Activated CD4-positive, alpha-beta T cell treated with anti-CD3 and anti-CD28 coated beads for 1 hour (primary cell): Measurements from ENCODE around the gene TDRD6.
"Not testable (repeated sequence)": the region's sequence is repeated elsewhere in the genome, so short reads cannot be mapped to it uniquely, and the experiment has no call there.

ENCODE experiments used
- DNase-seq: peaks from one replicate; pipeline ENCODE4 v3.0.0-alpha.2; 2020

TDRD6 gene, protein sequence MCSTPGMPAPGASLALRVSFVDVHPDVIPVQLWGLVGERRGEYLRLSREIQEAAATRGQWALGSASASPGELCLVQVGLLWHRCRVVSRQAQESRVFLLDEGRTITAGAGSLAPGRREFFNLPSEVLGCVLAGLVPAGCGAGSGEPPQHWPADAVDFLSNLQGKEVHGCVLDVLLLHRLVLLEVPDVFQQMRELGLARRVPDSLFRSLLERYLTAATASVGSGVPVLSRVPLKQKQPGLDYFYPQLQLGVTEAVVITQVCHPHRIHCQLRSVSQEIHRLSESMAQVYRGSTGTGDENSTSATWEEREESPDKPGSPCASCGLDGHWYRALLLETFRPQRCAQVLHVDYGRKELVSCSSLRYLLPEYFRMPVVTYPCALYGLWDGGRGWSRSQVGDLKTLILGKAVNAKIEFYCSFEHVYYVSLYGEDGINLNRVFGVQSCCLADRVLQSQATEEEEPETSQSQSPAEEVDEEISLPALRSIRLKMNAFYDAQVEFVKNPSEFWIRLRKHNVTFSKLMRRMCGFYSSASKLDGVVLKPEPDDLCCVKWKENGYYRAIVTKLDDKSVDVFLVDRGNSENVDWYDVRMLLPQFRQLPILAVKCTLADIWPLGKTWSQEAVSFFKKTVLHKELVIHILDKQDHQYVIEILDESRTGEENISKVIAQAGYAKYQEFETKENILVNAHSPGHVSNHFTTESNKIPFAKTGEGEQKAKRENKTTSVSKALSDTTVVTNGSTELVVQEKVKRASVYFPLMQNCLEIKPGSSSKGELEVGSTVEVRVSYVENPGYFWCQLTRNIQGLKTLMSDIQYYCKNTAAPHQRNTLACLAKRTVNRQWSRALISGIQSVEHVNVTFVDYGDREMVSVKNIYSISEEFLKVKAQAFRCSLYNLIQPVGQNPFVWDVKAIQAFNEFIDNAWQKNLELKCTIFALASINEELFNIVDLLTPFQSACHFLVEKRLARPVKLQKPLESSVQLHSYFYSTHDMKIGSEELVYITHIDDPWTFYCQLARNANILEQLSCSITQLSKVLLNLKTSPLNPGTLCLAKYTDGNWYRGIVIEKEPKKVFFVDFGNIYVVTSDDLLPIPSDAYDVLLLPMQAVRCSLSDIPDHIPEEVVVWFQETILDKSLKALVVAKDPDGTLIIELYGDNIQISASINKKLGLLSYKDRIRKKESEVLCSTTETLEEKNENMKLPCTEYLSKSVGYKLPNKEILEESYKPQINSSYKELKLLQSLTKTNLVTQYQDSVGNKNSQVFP (N-terminal part only)

GRCh38 chr6:46687619-46688097, at the start of gene TDRD6:
TDRD6 (plus strand) TSS chr6:46687885; CDS start chr6:46688129, 244 bp downstream.
- no peak for DNase-seq

DNA sequence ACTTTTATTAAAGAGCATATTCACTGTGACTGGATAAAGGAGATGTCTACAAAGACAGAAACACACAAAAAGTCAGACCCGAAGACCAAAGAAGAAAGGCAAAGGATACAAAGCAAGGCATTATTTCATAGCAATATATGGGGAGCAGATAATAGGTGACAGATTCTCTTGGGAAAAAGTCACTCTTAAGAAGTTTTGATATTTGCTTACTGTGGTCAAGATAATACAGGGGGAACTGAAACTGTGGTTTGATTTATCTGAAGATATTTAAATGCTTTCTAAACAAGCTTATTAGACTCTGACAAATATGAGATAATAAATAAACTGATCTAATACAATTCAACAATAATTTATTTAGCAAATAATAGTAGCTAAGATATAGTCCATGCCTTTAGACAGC, 49.8 kb upstream of the TDRD6 start:
- no peak for DNase-seq

DNA sequence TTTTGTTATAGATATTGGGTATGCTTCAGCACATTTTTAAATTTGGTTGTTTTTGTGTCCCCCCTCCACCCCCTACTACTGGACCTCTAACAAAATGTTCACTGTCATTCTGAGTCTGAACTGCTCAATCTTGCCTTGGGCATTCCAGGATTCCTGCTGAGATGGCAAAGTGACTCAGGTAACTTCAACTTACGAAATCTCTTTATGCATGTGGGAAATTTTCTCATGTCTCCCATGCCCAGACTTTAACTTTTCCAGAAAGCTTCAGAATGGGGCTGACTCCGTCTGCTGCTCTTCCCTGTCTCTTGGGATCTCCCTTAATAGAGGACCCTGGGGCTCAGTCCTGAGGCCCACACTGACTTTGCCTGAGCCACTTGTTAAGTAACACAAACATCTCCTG, 49.0 kb upstream of the TDRD6 start:
- DNase-seq, result no peak

- no peak for DNase-seq
These were observed 44.5 kb upstream of the TDRD6 start for GRCh38 chr6:46642928-46643751.

DNA sequence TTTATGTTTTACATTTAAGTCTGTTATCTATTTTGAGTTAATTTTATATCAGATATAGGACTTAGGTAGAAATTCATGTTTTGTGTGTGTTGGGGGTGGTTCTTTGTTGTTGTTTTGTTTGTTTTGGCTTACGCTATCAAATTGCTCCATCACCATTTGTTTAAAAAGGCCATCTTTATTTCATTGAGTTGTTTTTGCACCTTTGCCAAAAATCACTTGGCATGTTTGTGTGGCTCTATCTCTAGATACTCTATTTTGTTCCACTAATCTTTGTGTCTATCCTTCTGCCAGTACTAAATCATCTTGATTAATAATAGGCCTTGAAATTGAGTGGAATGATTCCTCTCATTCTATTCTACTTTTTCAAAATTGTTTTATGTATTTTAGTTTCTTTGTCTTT, 42.4 kb upstream of the TDRD6 start:
- no peak for DNase-seq

GRCh38 chr6:46648108-46648507, 39.6 kb upstream of the TDRD6 start:
- DNase-seq, result not testable (repeated sequence)

DNA sequence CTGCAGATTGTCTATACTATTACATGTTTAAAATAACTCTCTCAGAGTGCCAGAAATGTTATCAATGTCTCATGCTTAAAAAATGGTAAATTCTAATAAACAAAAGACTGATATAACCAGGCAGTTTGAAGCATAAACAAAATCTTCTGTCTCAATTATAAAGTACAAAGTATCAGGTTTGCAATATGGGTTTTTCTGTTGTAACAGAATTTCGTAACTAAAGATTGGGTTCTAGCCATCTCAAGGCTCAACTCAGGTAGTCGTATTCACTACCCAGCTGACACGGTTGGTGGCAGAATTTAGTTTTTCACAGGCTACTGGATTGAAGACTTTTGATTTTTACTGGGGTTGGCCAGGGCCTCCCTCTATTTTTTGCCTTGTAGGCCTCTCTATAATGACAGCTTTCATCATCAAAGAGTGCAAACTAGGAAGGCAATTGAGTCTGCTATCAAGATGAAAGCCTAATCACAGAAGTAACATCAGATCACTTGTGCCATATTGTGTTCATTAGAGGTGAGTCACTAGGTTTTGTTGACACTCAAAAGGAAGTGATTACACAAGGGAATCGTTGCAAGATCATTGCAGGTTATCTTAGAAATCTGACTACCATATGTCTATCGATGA, 38.7 kb upstream of the TDRD6 start:
- no peak for DNase-seq

DNA sequence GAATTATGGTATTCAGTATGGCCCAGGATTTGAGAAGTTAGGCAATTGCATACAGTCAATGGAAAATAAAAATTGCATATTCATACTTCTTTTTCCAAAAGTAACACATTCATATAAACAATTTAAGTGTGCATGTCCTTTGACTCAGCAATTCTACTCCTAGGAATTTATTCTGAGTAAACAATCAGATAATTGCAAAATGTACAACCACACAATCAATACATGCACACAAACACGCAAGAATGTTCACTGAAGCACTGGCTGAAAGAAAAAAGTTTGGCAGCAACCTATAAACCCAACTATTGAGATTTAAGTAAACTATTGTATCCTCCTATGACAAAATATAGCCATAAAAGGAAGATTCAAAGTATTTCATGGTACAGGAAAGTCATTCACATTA, 36.7 kb upstream of the TDRD6 start:
- no peak for DNase-seq

- no peak for DNase-seq
These were observed 35.9 kb upstream of the TDRD6 start for GRCh38 chr6:46651816-46652215.

DNA sequence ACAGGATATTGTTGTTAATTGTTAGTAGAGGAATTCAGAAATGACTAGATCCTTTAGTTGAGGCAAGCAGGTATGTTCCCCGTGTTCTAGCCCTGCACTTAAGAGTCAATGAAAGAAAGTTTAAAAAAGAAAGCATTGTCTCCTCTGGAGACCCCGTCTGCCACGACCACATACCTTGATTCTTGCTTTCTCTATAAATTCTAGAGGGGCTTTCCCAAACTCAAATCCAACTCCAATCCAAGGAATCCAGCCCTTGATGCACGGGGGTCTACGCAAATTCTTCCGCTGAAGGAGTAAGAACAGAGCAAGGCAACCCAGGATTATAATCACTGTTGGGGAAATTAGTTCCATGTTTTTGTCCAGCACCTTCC, 35.5 kb upstream of the TDRD6 start:
- DNase-seq, result no peak

DNA sequence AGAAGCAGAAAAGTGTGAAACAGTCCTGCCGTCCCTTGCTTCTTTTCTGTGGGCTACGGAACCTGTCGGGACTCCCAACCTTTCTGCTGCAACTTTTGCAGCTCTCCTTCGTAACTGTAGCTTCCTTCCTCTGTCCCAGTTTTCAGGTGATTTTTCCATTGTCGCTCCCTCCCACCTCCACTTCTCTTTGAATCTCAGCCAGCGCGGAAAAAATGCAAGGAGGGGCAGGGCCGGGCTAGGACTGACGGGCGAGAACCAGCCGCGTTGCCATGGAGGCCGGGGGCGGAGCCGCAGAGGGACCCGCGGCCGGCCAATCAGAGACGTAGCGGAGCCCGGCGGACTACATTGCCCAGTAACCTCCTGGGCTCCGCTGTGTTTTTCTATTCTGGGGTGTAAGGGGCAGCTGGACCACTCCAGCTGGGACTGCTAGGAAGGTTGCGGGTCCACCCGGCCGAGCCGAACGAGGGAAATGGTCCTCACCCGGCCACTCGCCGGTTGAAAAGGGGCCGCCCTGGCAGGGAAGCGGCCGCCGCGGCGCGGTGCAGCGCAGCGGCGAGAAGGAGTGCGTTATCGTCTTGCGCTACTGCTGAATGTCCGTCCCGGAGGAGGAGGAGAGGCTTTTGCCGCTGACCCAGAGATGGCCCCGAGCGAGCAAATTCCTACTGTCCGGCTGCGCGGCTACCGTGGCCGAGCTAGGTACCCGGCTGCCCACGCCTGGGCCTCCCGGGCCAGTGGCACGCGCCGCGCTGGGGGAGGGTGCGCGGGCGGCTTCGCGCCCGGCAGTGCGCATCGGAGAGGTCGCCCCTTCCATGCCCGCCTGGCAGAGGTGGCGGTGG, 34.9 kb upstream of the TDRD6 start, which contains the start of the genes CYP39A1 and SLC25A27:
Gene CYP39A1 (minus strand): TSS at position 216 of the 836 bp plus-strand sequence. CDS start 236 bp downstream, outside the sequence.
Gene SLC25A27 (plus strand): TSS at position 373 of the 836 bp plus-strand sequence. CDS start 218 bp downstream, at position 591.
- peak; percentile 69 for DNase-seq

- DNase-seq, result no peak
These were observed 34.1 kb upstream of the TDRD6 start for GRCh38 chr6:46653439-46654195.

GRCh38 chr6:46655803-46656202, 31.9 kb upstream of the TDRD6 start:
- DNase-seq, result no peak

GRCh38 chr6:46657642-46658041, 30.0 kb upstream of the TDRD6 start:
- no peak for DNase-seq

DNA sequence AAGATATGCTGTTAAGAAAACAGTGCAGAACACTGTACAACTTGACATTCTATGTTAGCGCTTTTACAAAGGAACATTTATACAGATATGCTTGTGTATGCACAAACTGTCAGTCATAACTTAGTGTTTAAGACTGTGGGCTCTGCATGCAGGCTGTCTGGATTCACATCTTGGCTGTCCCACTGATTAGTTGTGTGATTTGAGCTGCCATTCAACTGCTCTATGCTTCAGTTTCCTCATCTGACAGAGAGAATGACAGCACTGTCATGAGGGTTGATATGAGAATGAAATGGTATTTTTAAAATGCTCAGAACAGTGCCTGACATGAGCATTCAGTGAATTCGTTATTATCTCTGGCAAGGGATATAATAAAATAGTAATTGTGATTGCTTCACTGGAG, 26.2 kb upstream of the TDRD6 start:
- DNase-seq, result no peak

- DNase-seq, result no peak
These were observed 20.3 kb upstream of the TDRD6 start for GRCh38 chr6:46667377-46667776.

GRCh38 chr6:46674410-46674809, 13.3 kb upstream of the TDRD6 start:
- DNase-seq, result no peak

DNA sequence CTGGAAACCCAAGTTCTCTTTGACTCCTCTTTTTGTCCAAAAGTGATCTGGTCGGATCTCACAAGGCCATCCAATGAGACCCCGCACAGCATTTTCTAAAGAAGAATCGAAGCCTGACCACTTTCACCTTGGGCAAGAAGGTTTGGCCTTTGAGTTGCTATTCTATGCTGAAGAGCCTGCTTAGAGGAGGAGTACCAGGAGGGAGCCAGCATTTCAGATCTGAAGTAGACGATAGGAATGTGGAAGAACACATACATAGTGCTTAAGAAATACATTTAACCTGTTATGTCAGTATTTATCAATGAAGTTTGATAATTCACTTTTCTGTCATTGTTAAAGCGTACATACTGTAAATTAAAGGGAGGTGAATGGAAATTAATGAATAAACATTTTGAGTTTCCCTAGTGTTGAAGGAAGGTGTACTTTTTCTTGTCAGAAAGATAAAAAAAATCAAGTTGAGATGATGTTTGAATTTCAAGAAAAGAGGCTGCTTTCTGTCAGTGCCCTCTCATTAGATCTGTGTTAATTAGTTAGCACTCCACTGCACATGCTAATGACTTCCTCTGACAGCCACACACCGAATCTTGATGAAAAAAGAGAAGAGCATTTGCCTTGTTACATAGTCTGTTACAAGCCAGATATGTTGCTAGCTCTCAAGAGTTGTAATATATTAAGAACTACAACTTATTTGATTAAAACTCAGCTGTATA, 10.9 kb upstream of the TDRD6 start:
- no peak for DNase-seq

- DNase-seq, result no peak
These were observed 10.4 kb upstream of the TDRD6 start for GRCh38 chr6:46677314-46677654.
